ENCODE results near the gene XKR8.

DNA sequence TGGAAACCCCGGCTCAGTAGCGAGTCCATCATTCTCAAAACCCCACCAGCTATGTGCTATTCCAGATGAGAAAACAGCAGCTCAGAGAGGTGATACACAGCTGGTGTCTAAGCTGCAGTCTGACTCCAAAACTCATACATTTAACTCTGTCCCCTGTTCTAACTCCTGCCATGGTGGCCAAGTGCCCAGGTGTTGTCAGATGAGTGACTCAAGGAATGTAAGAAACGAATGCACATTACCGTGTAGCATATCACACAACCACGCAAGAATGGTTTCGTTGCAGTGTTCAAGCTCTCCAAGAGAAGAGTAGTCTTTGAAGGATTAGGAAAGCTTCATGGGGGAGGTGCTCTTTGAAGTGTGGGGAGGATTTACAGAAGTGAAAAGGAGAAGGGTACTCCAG is 4.7 kb upstream of the XKR8 start:
- TF ChIP-seq, protein P1, sequence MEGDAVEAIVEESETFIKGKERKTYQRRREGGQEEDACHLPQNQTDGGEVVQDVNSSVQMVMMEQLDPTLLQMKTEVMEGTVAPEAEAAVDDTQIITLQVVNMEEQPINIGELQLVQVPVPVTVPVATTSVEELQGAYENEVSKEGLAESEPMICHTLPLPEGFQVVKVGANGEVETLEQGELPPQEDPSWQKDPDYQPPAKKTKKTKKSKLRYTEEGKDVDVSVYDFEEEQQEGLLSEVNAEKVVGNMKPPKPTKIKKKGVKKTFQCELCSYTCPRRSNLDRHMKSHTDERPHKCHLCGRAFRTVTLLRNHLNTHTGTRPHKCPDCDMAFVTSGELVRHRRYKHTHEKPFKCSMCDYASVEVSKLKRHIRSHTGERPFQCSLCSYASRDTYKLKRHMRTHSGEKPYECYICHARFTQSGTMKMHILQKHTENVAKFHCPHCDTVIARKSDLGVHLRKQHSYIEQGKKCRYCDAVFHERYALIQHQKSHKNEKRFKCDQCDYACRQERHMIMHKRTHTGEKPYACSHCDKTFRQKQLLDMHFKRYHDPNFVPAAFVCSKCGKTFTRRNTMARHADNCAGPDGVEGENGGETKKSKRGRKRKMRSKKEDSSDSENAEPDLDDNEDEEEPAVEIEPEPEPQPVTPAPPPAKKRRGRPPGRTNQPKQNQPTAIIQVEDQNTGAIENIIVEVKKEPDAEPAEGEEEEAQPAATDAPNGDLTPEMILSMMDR (IDR thresholded peaks at IDR 0.05) = no peak
- no peak for TF ChIP-seq POLR2A (IDR thresholded peaks at IDR 0.05)
